Activated T-helper 9 cell treated with anti-CD3 and anti-CD28 coated beads, Interleukin-2, amount 50 U/mL, for 16 hours (primary cell): ENCODE data around the gene DCDC2C.
"Not testable (repeated sequence)": the region's sequence is repeated elsewhere in the genome, so short reads cannot be mapped to it uniquely, and the experiment has no call there.

Source experiments
- DNase-seq: peaks from one replicate; pipeline ENCODE4 v3.0.0-alpha.2; 2020; ENCODE audit warnings: low read depth

DCDC2C gene

GRCh38 chr2:3777966-3778365 is 74.6 kb downstream of the DCDC2C start:
- DNase-seq: no peak

DNA sequence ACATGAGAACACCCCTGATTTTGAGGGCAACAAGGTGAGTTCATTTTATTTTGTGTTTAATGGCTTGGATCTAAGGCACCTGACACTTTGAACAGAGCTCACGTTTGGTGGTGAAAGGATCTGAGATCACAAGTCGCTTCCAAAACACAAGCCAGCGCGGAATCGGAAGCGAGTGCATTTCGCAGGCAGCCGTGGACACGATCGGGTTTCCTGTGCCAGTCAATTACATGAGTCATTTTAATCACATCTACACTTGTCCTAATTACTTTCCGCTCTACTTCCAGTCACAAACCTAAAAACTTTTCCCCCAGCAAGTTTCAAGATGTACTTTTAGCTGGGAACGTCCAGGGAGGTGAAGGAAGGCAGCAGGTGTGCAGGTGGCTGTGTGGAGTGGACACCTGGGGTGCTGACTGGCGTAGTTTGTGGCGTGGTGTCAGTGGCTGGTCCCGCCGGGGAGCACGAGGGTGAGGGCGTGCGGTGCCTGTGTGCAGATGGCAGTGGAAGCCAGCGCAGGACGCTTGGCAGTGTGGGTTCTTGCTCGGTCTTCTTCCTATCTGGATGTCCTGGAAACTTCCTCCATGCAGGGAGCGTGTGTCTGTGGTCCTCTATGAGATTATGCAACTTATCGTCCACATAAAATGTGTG is 75.6 kb downstream of the DCDC2C start:
- DNase-seq: no peak

DNA sequence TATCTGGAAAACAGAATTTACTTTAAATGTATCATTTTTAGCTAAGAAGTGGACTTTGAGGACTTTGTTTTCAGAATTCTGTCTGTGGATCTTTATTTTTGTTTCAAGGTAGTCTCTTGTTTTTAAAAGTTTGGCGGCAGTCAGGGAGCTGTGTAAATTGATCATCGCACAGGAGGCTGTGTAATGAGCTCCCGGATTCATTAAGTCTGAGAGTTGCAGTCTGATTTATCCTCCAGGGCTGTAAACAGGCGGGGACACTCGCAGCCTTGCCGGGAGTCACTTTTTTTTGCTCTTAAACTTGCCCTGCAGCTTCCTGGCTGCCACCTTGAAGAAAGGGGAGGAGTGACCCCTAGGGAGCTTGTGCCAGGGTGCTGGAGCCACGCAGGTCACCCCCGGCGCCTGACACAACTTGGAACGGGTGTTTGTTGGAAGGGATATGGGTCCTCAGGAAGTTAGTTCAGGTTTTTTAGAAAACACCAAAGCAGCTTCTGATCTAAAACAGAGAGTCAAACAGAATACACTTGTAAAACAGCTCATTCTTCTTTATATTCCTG is 76.2 kb downstream of the DCDC2C start:
- DNase-seq: no peak

- DNase-seq: no peak
Measured at GRCh38 chr2:3780477-3781402, 77.4 kb downstream of the DCDC2C start.

GRCh38 chr2:3784731-3785130 is 81.4 kb downstream of the DCDC2C start:
- no peak for DNase-seq

DNA sequence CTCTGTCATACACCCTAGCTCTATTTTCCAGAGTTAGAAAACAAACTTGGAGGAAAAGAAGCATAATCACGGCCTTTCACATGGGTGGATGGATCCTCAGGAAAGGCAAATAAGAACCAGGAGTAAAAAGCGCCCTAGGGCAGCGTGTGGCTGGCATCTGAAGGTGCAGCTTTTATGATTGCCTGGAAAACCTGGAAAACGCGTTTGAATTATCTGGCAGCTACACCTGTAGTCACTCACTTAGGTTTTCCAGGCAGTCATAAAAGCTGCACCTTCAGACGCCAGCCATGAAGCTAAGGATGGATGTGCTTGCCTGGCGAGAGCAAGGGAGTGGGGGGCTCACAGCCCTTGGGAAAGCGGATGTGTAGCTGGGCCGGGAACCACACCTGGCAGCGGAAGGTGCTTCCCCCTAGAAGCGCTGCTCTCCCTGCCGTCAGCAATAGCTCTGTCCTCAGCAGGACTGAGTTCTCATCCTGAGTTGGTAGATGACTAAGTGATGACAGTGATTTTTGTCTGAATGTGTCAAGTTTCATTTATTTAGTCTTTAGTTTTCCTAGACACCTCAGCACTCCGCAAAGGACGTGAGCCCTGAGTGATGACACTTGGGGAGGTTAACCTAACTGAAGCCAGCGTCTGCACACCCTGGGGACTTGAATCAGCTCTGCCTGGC is 82.0 kb downstream of the DCDC2C start:
- no peak for DNase-seq

DNA sequence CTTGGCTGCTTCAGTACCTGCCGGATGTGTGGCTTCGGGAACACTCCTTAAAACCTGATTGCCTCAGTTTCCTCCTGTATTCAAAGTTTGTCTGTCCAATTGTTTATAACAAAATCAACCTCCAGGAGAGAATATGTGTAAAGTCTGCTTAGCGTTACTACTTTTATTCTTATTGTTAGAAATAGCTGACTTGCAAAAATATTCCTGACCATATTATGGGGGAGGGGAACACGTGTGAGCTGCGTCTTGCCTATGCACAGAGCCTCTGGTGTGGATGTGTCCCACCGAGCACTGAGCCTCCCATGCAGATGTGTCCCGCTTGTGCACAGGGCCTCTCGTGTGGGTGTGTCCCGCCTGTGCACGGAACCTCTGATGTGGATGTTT is 82.5 kb downstream of the DCDC2C start:
- DNase-seq: no peak

GRCh38 chr2:3787768-3788167 is 84.4 kb downstream of the DCDC2C start:
- DNase-seq: no peak

- no peak for DNase-seq
Measured at GRCh38 chr2:3789256-3789655, 85.9 kb downstream of the DCDC2C start.

- no peak for DNase-seq
Measured at GRCh38 chr2:3793249-3793648, 89.9 kb downstream of the DCDC2C start.

GRCh38 chr2:3801506-3801905 is 98.1 kb downstream of the DCDC2C start:
- no peak for DNase-seq

DNA sequence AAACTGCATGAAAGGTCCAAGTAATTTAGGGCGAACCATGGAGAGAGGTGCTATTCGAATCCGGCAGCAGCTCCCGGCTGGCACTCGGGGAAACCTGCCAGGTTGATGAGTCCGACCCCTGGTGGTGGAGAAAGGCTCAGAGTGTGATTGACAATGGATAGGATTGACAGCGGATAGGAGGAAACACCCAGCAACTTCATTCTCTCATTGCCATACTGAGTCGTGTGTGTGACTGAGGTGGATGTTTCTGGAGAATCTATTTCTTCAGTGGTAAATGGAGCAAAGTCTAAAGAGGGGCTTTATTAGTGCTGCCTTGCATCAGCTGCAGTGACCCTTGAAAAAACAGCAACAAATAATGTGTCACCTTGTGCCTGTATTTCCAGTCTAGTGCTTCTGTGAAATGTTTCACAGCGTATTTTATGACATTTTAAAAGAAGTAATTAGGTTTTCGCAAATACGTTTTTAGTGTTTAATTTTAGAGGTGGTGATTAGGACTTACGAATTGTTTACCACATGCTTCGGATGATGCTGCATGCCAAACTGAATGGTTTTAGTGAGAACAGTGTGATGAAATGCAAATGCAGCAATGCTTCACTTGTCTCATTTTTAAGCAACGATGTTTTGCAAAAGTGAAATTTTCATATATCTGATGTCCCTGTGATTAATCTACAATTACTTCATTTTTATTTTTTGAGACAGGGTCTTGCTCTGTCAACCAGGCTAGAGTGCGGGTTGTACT is 102.0 kb downstream of the DCDC2C start:
- no peak for DNase-seq

GRCh38 chr2:3806168-3806567 is 102.8 kb downstream of the DCDC2C start:
- no peak for DNase-seq

DNA sequence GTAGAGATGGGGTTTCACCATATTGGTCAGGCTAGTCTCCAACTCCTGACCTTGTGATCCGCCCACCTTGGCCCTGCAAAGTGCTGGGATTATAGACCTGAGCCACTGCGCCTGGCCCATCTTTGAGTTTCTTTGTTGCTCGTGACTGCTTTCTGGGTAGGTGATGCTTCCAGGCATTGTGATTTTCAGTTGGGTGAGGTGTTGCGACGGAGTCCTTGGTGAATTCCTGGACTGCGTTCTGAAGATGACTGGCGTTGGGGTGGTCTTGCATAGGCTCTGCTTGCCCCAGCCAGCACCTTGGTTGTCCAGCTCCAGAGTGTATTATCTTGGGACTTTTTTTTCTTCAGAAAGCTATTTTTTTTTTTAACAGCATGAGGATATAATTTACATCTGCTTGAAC is 103.4 kb downstream of the DCDC2C start:
- DNase-seq: no peak

GRCh38 chr2:3807853-3808252 is 104.5 kb downstream of the DCDC2C start:
- no peak for DNase-seq

DNA sequence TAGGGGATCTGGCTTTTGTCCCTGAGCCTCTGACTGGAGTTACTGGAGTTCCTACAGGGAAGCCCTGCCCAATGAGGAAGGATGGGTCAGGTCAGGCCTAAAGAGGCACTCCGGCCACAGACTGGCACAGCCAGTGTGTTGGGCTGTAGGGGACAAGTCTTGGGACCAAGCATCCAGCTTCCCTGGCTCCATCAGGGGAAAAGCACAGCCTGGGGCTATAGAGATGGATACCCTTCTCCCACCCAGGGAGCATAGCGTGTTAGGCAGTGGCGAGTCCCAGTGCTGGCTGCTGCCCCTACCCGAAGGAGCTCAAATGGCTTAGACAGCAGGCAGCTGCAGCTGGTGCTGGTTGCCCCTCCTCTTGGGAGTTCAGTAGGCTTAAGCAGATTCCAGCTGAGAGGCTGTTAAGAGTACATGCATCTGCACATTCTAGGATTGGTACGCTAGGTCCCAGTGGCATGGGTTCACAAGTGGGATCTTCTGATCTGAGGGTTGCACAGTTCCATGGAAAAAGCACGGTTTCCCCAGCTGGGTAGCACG is 111.4 kb downstream of the DCDC2C start:
- DNase-seq: no peak

- DNase-seq: not testable (repeated sequence)
Measured at GRCh38 chr2:3817144-3817543, 113.8 kb downstream of the DCDC2C start.

- no peak for DNase-seq
Measured at GRCh38 chr2:3823748-3824147, 120.4 kb downstream of the DCDC2C start.

- no peak for DNase-seq
Measured at GRCh38 chr2:3827673-3828575, 124.5 kb downstream of the DCDC2C start.

DNA sequence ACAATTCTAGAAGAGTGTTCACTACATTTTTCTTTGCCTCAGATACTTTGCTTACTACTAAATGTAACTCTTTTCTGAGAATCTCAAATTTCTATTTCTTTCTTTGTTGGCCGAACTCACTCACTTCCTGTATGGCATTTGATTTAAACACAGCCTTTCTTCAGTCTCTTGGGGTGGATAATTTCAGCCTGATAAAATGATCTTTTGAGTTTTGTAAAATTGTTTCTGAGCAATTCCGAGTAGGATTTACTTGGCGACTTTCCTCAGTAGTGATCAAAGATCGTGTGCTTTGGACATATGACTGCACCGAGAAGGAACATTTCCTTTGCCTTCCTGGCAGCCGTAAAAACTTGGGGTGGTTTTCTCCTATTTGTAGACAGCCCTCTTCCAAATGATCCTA is 127.4 kb downstream of the DCDC2C start:
- DNase-seq: no peak

GRCh38 chr2:3837086-3837485 is 133.7 kb downstream of the DCDC2C start:
- no peak for DNase-seq
